Fibroblast of skin of left biceps (primary cell): ENCODE data around the gene GRM8.

Experiments
- DNase-seq, 2 experiments: peaks; one replicate each; pipeline ENCODE4 v3.0.0-alpha.2; 2013; ENCODE audit warnings: low read depth in 2 of 2

GRM8 gene

DNA sequence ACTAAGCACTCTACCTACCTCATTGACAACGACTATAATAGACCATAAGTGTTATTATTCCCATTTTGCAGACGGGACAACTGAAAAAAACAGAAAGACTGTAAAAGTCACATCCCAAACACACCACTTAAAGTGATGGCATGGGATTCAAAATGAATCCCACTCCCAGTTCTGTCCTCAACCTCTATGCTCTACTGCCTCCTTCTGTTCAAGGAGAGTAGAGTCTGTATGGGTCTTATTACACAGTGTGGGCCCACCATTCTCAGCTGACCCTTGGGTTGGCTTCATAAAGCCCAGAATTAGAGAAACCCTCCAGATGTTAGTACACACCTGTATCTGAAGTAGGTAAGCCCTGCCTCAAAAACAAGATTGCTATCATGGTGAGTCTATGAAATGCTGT, 102.2 kb downstream of the GRM8 start:
- no peak for DNase-seq

DNA sequence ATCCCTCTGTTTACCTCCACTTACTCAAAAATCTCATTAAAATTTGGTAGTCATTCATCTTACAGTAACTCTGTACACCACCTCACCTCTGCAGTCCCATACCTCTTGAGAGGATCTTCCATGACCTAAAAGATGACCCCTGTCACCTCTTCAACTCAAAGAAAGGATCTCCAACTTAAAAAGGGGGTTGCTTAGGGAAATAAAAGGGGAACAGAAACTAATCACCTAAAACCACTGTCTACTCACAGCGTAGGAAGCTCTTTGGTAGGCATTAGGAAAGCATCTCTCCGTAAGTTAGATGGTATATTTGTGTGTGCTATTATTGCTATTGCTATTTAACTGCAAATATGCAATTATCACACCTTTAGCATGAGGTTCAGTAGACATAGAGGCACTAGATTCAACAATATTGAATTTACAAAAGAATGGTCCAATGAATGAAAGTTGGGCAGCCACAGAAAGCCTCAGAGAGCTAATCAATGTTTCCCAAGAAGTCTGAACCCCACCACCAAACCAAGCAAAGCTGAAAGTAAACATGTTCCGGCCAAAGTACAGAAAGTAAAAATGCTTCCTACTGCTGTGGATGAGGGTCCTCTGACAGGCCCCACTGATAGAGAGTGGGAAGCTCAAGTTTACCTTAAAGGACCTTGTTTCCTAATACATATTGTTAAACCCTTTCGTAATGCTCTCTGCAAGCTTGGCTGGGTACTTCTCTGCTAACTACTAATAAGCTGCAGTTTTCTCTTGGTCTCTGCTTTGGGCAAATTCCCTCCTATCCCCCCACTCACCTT, 105.8 kb downstream of the GRM8 start:
- no peak for DNase-seq

DNA sequence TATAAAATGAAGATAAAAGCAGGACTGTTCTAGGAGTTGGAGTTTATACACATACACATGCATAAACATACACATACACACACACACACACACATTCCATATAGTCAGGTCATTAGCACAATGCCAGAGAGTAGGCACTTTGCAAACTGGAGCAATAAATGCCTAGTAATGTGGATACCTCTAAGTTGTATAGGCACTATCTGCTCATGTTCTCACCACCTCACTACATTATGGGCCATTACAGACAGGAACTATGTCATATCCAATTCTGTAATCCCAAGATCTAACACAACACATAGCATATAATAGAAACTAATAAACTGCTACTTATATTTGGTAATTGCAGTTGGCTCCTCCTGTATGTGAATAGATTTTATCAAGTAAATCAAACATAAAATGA, 115.6 kb downstream of the GRM8 start:
- no peak for DNase-seq

DNA sequence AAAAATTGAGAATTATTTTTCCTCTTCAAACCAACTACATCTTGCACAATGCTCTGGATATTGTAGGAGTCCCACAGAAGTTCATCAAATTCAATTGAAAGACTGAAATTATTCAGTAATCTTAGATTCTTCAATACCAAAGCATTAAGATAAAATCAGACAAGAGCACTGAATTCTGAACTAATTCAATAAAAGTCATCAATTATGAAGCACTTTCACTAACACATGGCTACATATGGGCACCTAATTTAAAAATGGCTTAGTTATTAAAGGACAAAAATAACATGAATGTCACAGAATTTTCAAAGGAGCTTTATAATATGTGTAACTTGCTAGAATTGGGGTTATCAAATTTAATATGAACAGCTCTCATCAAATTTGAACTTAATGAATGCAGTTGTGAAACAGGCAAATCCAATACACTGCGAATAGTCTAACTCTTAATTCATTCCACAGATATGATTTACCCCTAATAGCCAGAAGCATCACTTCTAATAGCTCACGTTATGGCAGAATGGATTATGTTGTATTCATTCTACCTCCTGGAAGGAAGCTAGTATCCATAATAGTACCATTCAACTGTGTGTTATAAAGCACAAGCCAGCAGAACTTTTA, 116.8 kb downstream of the GRM8 start:
- DNase-seq: no peak

DNA sequence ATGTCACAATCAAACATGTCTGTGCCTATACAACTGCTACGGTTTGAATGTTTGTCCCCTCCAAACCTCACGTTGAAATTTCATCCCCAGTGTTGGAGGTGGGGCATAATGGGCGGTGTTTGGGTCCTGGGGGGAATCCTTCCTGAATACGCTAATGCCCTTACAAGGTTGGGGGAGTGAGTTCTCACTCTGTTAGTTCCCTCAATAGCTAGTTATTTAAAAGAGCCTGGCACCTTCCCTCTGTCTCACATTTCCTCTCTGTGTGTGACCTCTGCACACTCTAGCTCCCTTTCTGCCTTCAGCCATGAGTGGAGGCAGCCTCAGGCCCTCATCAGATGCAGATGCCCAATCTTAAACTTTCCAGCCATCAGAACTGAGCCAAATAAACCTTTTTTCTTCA, 129.5 kb downstream of the GRM8 start:
- no peak for DNase-seq

DNA sequence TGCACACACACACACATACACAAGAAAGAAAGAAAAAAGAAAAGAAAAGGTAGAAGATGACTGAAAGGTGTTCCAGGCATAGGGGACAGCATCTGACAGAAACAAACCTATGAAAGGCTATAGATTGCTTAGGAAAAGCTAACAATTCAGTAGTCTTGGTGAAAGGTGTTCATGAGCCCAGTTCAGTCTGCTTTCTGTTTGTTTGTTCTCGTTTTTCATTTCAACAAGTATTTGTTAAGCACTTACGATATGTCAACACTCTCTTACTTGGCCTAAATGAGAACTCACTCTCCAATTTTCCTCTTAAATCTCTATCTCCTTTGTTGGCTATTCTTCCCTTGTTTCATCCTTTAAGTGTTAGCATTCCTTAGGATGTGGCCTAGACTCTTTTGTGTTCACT, 133.2 kb downstream of the GRM8 start:
- no peak for DNase-seq

DNA sequence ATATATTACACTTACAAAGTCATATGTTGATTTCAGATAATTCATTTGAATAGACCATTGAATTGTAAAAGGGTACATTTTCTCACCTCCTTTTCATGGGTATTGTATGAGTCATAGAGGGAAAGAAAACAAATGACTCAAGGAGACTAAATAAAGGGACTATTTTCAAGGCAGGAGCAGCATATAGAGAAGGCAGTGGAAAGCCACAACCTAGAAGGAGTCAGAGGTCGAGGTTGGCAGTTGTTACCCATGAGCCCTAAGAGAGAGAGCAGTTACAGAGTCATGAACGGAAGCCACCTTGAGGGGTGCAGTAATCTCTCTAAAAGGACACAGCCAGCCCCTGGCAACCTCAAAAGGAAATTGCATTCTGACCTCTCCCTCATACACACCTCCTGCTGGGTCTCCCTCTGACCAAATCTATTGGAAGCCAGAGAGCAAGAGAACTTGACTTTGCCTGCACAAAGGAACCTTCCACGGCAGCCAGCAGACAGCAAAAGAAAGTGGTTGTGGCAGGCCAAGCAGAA, 137.9 kb downstream of the GRM8 start:
- DNase-seq: no peak

DNA sequence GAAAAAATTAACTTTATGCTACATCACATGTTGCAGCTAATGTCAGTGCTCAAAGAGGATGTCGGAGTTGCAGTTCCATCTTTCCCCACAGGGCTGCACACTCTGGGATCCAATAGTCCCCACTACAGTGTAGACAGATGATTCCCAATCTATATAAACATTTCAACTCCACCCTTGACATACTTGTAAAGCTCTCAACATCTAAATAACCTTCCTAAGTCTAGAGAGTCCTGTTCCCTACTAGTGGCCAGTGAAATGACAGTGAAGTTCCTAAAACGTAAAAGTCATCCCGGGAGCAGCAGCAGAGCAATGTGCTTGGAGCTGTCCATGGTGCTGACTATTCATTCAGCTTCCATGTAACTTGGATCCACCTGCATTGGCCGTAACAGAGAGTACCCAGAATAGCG, 145.1 kb downstream of the GRM8 start:
- DNase-seq: peak; percentile 1 to 3

DNA sequence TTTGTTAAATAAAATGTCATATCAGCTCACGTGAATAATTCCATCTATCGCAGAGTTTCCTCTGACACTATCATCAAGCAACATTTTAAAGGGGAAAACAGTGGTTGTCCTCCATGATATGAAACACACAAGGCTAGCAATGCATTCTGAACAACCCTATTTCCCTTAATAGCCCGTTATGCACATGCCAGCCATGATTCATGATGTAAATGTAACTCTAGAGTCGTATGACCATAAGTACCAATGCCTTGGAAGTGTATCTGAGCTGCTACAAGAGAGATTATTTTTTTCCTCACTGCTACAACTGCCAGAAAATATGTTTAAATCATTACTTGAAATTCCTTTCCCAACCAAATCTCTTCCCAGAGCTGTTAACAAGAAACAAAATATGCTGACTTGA, 159.4 kb downstream of the GRM8 start:
- DNase-seq: no peak

DNA sequence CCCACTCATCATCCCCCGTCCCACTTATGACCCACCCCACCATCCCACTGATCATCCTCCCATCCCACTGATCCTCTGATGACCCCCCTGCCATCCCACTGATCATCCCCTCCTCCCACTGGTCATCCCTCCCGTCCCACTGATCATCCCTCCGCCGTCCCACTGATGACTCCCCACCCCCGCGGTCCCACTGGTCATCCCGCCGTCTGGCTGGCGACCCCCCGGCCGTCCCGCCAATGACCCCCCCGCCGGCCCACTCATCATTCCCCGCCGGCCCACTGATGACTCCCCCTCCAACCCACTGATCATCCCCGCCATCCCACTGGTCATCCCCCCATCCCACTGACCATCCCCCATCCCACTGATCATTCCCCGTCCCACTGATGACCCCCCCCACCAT, 161.1 kb downstream of the GRM8 start:
- no peak for DNase-seq

DNA sequence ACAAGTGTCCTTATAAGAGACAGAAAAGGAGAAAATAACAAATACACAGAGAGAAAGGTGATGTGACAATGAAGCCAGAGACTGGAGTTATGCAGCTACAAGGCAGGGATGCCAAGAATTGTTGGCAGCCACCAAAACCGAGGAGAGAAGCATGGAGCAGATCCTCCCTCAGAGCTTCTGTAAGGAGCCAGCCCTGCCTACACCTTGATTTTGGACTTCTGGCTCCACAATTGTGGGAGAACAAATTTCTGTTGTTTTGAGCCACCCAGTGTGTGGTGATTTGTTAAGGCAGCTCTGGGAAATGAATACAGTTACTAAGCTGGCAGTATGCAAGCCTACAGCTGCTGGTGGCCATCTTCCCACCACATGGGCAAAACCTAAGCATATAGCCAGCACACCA, 163.6 kb downstream of the GRM8 start:
- DNase-seq: no peak

DNA sequence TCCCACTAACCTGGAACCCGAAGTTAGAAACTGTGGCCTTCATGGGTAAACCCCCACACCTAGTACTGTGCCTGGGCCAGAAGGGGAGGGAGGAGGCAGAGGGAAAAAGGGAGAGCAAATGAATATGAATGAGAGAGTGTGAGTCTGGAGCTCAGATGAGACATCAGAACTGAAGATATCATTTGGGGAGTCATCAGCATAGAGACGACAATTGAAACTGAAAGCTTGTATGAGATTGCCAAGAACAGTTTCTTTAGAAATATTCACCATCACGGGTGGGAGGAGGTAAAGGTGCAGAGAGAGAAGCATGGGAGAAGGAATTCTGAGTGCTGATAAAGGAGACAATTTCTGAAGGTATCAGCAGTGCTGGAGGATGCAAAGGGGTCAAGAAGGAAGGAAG, 171.2 kb downstream of the GRM8 start:
- no peak for DNase-seq

DNA sequence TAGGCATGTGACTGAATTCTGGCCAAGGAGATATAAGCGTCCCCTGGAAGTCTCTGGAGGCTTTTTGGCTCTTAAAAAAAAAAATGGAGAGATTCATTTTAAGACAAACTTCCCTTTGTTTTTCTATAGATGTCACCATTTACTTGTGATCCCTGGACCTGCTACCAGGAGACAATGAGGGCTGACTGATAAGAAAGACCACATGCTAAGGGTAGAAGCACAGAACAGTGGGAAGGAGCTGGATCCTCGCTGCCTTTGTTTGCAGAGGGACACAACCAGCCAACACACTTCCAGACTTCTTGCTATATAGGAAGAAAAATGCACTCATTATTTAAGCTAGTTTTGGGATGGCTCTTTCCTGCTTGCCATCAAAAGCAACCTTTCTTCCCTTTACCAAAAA, 172.2 kb downstream of the GRM8 start:
- no peak for DNase-seq

DNA sequence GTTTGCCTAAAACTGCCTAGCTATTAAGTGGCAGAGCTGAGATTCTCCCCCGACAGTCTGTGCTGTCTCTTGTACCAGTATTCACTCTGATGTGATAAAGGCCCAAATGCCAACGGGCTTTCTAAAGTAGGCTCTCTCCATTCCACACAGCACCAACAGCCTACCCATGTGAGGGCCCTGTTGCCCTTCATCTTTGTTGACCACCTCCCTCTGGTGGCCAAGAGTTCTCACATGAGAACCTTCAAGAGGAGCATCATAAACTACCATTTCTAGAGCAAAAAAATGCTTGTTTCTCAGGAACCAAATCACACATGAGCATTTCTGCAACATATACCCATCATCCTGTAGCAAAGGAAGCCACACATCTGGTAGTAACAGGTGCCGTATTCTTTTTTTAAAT, 185.8 kb downstream of the GRM8 start:
- no peak for DNase-seq

DNA sequence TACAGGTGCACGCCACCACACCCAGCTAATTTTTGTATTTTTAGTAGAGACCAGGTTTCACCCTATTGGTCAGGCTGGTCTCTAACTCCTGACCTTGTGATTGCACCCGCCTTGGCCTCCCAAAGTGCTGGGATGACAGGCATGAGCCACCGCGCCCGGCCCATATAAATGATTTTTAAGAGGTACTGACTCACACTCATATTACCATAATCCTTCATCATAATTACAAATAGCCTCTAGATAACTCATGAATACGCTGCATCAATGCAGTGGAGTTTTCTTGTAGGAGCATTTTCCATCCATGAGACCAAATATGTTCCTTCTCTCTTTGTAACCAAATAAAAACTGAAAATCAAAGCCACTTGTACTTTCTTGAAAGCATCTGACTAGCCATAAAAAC, 193.3 kb downstream of the GRM8 start:
- DNase-seq: no peak

DNA sequence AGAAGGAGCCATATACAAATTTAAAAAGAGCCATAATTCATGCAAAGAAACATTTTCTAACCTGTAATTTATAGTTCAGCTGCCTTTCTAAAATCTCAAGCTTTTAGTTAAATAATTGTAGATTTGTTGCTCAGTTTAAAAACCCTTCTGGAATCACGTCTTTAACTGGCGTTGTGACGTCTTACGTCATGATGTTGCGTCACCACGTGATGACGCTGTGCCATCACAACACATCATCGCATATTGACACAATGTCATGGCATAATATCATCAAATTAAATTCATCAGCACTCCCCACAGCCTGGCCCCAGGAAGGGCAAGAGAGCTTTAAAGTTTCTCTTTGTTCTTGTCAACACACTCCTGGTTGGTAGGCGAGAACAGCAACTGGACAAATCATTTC, 194.8 kb downstream of the GRM8 start:
- DNase-seq: no peak

DNA sequence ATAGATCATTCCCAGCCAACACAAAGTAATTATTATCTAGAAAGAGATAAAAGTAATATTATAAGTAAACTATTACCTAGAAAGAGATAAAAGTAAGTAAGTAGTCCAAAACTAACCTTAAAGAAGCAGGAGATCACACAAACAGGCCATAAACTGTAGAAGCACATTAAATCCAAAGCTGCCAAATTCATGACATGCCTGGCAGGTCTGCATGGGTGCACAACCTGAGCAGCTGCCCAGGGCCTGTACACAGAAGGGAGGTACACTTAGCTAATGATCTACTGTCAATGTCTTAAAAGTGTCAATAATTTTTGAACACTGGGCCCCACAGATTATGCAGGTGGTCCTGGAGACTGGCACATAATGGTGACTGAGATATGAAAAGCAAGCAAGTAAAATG, 196.5 kb downstream of the GRM8 start:
- DNase-seq: no peak

DNA sequence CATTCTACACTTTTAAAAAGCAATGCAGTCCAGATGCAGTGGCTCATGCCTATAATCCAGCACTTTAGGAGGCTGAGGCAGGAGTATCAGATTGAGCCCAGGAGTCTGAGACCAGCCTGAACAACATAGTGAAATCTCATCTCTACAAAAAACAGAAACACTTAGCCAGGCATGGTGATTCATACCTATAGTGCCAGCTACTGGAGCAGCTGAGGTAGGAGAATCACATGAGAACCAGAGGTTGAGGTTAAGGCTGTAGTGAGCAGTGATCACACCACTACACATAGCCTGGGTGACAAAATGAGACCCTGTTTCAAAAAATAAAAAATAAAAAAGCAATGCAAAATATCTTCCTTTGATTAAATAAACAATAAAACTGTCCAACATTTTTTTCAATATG, 205.2 kb downstream of the GRM8 start:
- no peak for DNase-seq

DNA sequence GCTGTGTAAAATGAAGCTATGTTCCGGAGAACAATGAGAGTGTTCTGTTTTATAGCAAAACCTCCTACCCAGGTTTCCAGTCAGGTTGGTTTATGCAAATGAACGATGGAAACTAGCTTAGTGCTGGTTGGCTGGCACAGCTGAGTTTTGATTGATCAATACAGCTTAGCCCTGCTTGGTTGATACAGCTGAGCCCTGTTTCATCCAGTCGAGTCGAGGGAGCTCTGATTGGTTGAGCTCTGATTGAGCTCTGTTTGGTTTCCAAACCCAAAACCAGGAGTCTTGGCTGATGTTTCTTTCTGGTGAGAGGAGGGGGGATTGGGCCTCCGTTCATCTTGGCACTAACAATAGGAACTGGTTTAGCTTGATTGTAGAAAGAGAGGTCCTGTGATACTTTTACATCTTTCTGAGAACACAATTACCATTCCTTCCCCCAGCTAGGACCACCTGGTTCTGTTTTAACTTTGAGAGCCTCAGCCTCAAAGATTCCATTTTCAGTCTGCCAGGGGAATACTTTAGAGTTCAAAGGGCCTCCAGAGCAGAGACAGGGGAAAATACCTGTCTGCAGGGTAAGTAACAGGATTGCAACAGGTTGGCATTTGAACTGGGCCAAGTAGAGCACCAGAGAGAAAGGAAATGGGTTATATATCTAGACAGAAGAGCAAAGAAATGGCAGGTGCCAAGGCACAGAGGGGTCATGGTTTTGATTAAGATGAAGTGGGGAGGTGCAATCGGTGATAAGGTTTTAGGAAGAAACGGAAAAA, 210.9 kb downstream of the GRM8 start:
- no peak for DNase-seq

DNA sequence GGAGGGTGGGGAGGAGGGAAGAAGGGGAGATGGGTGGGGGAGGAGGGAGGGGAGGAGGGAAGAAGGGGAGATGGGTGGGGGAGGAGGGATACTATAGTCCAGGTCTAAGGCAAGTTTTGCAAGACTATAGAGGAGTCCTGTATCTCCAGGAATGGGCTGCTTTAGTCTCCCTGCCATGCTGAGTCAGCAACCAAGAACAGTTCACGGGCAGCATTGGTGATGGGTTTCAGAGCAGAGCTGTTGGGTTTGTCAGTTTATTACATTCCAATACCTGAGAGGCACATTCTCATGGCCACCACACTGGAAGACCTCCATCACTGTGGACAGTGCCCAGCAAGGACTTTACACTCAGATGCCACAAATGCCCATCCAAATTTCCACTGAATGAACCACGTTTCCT, 212.7 kb downstream of the GRM8 start:
- no peak for DNase-seq

DNA sequence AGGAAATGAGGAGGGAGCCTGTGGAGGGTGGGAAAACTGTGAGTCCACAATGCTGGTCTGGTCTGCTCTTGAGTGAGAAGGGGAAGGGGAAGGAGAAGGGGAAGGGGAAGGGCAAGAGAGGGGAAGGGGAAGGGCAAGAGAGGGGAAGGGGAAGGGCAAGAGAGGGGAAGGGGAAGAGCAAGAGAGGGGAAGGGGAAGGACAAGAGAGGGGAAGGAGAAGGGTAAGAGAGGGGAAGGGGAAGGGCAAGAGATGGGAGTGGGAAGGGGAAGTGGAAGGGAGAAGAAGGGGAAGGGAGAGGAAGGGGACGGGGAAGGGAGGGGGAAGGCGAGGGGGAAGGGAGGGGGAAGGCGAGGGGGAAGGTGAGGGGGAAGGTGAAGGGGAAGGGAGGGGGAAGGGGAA, 213.2 kb downstream of the GRM8 start:
- no peak for DNase-seq

DNA sequence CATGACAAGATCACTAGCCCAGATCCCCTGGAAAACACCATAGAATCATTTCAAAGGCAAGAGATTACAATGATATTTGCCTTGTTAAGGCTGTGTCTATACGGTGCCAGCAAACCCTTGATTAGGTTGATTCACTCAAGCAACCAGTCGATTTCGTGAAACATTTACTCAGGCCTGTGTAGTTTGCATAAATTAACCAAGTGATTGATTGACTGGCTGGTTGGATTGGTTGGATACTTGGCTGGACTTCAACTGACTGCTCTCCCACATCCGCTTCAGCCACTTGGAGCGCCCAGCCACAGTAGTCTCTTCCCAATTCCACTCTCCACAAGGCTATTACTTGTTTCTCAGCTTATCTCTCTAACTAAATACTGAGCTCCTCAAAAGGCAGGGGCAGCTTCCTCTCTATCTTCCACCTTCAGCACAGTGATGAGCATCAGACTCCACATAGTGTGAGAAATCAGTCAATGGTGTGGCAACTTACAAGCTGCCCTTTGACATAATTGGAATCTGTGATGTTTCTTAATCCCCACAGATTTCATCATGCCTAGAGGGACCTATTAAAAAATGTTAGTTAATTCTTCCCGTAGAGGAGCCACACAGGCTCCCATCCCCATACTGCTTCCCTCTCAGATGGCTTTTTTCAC, 217.4 kb downstream of the GRM8 start:
- DNase-seq: no peak
